ENCODE data around the gene TFR2. TPM values are rescaled to one million over a fixed set of nuclear protein-coding genes. Genes with fewer than 3 reads are reported as not detected.

The TFR2 gene
- total RNA-seq, 1 experiment from 2014 or later, result not detected

DNA sequence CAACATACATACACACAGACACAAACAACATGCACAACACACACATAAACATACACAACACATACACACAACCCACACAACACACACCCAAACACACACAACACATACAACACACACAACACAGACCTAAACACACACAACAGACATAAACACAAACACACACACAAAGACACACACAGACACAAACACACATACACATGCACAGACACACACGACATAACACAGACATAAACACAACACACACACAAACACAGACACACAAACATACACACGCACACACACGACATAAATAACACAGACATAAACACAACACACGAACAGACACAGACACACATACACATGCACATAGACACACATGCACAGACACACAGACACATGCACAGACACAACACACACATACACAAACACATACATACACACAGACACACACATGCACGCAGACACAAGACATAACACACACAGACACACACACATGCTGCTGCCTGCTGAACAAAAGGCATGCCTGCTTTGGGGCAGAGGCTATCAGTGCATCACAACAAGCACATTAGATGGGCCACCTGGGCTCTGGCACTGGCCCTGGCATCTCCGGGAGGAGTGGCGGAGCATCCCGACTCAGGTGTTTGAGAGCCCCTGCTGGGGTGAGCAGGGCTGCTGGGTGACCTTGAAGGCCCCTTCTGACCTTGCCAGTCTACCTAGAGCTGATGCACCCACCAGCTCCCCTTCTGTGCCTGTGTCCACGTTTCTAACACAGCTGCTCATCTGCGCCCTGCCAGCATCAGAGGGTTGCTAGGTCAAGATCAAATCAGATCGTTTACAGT lies 60.7 kb downstream of the TFR2 start:
- Histone ChIP-seq H3K4me1 (ENCODE audit: insufficient read depth, low read length) (peaks cover 17% of the 10 kb centered on the region), H3K27ac (ENCODE audit: low read length) (no peak overlapping the region), H3K9me3 (ENCODE audit: low read length) (no peaks in the 10 kb centered on the region), H3K9me2 (replicated peaks; ENCODE audit: low read length) (no peaks in the 10 kb centered on the region), H3K27me3 (ENCODE audit: low read length) (no peaks in the 10 kb centered on the region), H3K4me2 (ENCODE audit: low read length) (no peak overlapping the region), H4K20me1 (ENCODE audit: low read length) (no peaks in the 10 kb centered on the region), H3K79me2 (ENCODE audit: low read length) (peaks cover 24% of the 10 kb centered on the region), H3K36me3 (ENCODE audit: low read depth, low read length) (peaks cover 14% of the 10 kb centered on the region; the same call in 1 of the 2 replicates), H3F3A (ENCODE audit: low read length, unreplicated experiment) (no peaks in the 10 kb centered on the region), H3K9ac (ENCODE audit: low read length) (no peak overlapping the region), H2AFZ (ENCODE audit: low read length) (no peak overlapping the region), H3K4me3 (ENCODE audit: low read length) (no peak overlapping the region)
- DNase-seq (no peak), ATAC-seq (no peak)
- no TSS peak for BruUV-seq (replicated peaks)
- ChIA-PET CTCF (no interaction called here), POLR2A (ENCODE audit: unreplicated experiment) (no interaction called here)
- intact Hi-C loops (cut with micrococcal nuclease), result no loop called here
- TF ChIP-seq, protein P1, sequence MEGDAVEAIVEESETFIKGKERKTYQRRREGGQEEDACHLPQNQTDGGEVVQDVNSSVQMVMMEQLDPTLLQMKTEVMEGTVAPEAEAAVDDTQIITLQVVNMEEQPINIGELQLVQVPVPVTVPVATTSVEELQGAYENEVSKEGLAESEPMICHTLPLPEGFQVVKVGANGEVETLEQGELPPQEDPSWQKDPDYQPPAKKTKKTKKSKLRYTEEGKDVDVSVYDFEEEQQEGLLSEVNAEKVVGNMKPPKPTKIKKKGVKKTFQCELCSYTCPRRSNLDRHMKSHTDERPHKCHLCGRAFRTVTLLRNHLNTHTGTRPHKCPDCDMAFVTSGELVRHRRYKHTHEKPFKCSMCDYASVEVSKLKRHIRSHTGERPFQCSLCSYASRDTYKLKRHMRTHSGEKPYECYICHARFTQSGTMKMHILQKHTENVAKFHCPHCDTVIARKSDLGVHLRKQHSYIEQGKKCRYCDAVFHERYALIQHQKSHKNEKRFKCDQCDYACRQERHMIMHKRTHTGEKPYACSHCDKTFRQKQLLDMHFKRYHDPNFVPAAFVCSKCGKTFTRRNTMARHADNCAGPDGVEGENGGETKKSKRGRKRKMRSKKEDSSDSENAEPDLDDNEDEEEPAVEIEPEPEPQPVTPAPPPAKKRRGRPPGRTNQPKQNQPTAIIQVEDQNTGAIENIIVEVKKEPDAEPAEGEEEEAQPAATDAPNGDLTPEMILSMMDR (conservative IDR thresholded peaks at IDR 0.05; ENCODE audit: low read depth, low read length), result no peak
- TF ChIP-seq EZH2 (IDR thresholded peaks at IDR 0.05; ENCODE audit: low read length, unreplicated experiment), result no peak
- no peak for TF ChIP-seq EZH2phosphoT487 (IDR thresholded peaks at IDR 0.05; ENCODE audit: borderline replicate concordance, low read length)

DNA sequence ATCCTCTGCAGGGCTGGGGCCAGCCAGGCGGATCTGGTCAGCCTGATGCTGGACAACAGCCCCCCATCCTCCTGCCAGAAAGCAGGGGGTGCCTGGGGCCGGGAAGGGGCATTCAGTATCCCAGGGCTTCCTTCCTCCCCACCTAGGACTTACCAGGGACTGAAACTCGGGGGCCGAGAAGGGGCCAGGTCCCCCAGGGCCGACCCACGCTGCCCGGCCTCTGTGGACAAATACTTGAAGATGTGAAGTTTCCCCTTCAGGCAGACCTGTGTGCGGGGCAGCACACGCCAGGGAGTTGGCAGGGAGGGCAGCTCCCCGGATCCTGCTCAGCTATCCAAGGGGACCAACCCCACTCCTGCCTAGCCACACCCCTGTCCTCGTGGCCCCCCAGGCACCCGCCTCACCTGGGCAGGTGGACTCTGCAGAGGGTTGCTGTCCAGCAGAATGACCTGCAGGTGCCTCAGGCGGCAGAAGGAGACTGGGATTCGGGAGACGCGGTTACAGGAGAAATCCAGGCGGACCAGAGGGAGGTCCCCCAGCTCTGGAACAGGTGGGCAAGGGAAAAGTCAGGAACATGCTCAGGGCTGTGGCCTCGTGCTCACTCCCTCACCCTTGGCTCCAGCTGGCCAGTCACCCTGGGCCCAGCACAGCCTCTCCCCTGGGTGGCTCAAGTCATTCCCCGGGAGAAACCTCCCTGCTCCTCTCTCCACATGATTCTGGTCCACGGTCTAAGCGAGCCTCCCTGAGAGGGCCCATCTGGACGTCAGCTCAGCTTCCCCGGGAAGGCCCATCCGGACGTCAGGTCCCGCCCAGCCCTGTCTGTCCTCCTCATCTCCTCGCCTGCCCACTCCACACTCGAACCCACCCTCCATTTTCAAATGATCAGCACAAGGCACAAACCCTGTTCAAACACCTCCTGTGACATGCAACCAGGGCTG lies 62.8 kb downstream of the TFR2 start:
- Histone ChIP-seq H3K79me2 (ENCODE audit: low read length) (peaks cover 5% of the 10 kb centered on the region), H4K20me1 (ENCODE audit: low read length) (no peaks in the 10 kb centered on the region), H3K27me3 (ENCODE audit: low read length) (no peaks in the 10 kb centered on the region), H3K9me3 (ENCODE audit: low read length) (no peaks in the 10 kb centered on the region), H3F3A (ENCODE audit: low read length, unreplicated experiment) (no peaks in the 10 kb centered on the region), H3K9ac (ENCODE audit: low read length) (no peak overlapping the region), H3K4me1 (ENCODE audit: insufficient read depth, low read length) (peaks cover 3% of the 10 kb centered on the region), H3K36me3 (ENCODE audit: low read depth, low read length) (peaks cover 14% of the 10 kb centered on the region; the same call in 1 of the 2 replicates), H3K4me2 (ENCODE audit: low read length) (no peak overlapping the region), H2AFZ (ENCODE audit: low read length) (no peak overlapping the region), H3K27ac (ENCODE audit: low read length) (no peak overlapping the region), H3K9me2 (replicated peaks; ENCODE audit: low read length) (no peaks in the 10 kb centered on the region), H3K4me3 (ENCODE audit: low read length) (no peak overlapping the region)
- TF ChIP-seq EZH2phosphoT487 (IDR thresholded peaks at IDR 0.05; ENCODE audit: borderline replicate concordance, low read length) (no peak), EZH2 (IDR thresholded peaks at IDR 0.05; ENCODE audit: low read length, unreplicated experiment) (no peak)
- TF ChIP-seq, protein P1 (conservative IDR thresholded peaks at IDR 0.05; ENCODE audit: low read depth, low read length), result no peak
- ATAC-seq (no peak), DNase-seq (no peak)
- ChIA-PET CTCF (no interaction called here), POLR2A (ENCODE audit: unreplicated experiment) (no interaction called here)
- intact Hi-C loops (cut with micrococcal nuclease), result no loop called here
- BruUV-seq (replicated peaks), result no TSS peak
